PC-3 (cell line): ENCODE measurements around the gene TBX20.

Experiments used
- CTCF ChIP-seq: fragments of 300-600 bp; sonication (generic); conservative IDR thresholded peaks from 2 replicates; pipeline ENCODE4 v1.5.1; 2017; ENCODE audit warnings: antibody characterized with exemption, low read depth, mild to moderate bottlenecking, low read length
- EZH2 ChIP-seq: fragments of 300-600 bp; sonication (generic); IDR thresholded peaks from one replicate; pipeline ENCODE4 v1.6.1; 2017; ENCODE audit warnings: antibody characterized with exemption, mild to moderate bottlenecking, low read length; ENCODE audit not compliant: unreplicated experiment

GRCh38 chr7:35257251-35258124 lies 3.6 kb upstream of the TBX20 start:
- no peak for TF ChIP-seq CTCF
- TF ChIP-seq EZH2, result no peak
